GM18526 (cell line): ENCODE measurements around the gene CTU1.

ENCODE experiments used
- POLR2A ChIP-seq: IDR thresholded peaks from 3 replicates; pipeline ENCODE4 v1.6.1; 2011; ENCODE audit not compliant: insufficient read length; ENCODE audit errors: extremely low read depth

The CTU1 gene

GRCh38 chr19:51121257-51121656 is 13.0 kb upstream of the CTU1 start:
- no peak for TF ChIP-seq POLR2A

- no peak for TF ChIP-seq POLR2A
These were observed 12.0 kb upstream of the CTU1 start for GRCh38 chr19:51120160-51120559.

DNA sequence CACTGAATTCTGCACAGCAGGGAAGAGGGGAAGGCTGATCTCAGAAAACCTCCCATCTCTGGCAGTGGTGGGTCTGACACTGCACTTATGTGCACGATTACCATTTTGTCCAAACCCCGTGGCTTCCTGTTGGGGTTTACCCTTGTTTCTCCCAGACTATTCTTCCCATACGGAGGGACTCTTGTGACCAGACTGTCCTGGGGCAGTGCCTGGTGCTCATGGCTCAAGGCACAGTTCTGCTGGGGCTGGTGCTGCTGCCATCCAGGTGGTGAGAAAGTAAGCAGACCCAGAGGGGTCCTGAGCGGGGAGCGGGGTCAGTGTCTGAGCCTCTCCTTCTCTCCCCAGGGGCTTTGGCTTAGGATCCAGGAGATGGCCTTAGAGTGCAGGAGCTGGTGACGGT is 11.4 kb upstream of the CTU1 start:
- TF ChIP-seq POLR2A = no peak

- no peak for TF ChIP-seq POLR2A
These were observed 10.9 kb upstream of the CTU1 start for GRCh38 chr19:51119101-51119500.

- TF ChIP-seq POLR2A = no peak
These were observed 8.6 kb upstream of the CTU1 start for GRCh38 chr19:51116736-51117286.

GRCh38 chr19:51114087-51114729 is 6.0 kb upstream of the CTU1 start:
- no peak for TF ChIP-seq POLR2A

GRCh38 chr19:51111606-51112005 is 3.4 kb upstream of the CTU1 start:
- no peak for TF ChIP-seq POLR2A

DNA sequence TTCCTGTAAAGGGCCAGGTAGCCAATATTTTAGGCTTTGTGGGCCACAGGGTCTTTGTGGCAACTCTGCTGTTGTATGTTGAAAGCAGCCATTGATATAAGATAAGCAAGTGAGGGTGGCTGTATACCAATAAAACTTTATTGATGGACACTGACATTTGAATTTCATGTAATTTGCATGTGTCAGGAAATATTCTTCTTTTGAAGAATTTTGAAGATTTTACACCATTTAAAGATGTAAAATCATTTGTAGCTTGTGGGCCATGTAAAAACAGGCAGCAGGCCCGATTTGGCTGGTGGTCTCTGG is 2.4 kb upstream of the CTU1 start:
- no peak for TF ChIP-seq POLR2A

GRCh38 chr19:51108805-51109146 is 567 bp upstream of the CTU1 start:
- TF ChIP-seq POLR2A = no peak

DNA sequence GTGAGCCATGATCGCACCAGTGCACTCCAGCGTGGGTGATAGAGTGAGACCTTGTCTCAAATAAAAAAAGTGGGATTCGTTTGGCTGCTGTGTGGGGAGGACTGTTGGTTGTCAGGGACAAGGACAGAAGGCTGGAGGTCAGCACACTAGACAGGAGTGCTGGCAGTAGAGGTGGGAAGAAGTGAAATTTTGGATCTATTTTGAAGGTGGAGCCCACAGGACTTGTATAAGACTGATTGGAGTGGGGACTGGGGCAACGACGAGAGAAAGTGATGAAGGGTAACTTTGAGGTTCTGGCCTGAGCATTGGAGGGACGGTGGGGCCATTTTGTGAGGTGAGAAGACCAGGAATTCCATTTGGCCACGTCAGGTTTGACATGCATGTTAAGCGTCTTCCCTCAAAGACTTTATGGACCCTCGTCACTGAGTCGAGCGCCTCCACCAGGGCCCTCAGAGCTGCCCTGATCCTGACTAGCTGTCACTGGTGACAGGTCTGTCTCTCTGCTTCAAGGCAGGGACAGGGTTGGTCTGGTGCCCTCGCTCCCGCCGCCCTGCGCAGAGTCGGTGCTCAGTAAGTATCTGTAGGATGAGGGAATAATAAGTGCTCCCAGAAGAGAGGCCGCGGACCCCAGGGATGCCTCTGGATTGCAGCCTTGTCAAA is 673 bp downstream of the CTU1 start:
- no peak for TF ChIP-seq POLR2A

DNA sequence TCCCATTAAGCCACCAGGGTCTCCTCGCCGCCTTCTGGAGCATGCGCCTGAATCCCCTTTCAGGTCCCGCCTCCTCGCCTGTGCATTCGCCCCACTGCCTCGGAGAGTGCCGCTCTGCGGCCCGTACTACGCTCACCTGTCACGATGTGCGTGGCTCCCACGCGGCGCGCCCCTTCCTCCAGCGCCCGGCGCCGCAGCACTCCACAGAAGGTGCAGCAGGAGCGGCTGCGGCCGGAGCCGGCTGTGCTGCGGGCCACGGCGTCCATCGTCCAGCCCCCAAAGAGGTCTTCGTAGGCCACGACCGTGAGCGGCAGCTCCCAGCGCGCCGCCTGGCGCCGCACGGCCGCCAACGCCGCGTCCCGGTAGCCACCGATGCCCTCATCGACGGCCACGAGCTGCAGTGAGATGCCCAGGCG is 4.3 kb downstream of the CTU1 start:
- no peak for TF ChIP-seq POLR2A

DNA sequence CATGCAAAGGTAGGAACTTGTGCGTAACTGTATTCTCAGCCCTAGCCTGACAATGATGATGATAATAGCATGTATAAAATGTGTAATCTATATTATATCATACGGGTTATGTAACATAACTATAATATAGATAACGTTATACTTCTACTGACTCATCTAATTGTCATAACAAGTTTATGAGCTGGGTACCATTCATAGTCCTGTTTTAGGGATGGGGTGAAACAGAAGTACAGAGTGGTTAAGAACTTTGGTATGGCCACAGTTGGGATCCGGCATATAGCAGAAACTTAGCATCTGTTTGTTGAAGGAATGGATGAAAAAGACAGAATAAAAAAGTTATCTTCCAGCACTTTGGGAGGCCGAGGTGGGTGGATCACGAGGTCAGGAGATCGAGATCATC is 5.2 kb downstream of the CTU1 start:
- no peak for TF ChIP-seq POLR2A

DNA sequence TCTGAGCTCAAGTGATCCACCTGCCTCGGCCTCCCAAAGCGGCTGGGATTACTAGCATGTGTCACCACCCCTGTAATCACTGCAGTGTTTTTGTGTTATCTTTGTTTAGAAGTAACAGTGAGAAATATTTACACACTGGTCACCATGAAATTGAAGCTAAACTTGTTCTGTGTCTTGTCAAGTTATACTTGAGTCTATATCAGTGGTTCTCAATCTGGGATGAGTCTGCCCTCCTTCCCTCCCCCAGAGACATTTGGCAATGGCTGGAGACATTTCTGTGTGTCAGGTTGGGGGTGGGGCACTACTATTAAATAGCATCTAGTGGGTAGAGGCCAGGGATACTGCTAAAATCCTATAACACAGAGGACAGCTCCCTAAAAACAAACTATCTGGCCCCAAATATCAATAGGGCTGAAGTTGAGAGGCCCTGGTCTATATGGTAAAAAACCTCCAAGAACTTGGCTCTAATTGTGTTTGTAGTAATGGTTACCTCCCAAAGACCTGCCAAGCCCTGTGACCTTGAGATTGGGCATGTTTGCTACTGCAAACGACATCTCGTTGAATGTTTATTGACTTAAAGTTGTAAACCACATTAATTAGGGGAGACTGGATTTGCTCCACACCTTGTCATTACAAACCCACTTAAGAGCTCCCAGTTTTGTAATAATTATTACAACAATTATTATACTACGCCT is 6.9 kb downstream of the CTU1 start:
- TF ChIP-seq POLR2A = no peak

GRCh38 chr19:51100601-51101000 is 7.6 kb downstream of the CTU1 start:
- no peak for TF ChIP-seq POLR2A

GRCh38 chr19:51099047-51099382 is 9.2 kb downstream of the CTU1 start:
- no peak for TF ChIP-seq POLR2A

DNA sequence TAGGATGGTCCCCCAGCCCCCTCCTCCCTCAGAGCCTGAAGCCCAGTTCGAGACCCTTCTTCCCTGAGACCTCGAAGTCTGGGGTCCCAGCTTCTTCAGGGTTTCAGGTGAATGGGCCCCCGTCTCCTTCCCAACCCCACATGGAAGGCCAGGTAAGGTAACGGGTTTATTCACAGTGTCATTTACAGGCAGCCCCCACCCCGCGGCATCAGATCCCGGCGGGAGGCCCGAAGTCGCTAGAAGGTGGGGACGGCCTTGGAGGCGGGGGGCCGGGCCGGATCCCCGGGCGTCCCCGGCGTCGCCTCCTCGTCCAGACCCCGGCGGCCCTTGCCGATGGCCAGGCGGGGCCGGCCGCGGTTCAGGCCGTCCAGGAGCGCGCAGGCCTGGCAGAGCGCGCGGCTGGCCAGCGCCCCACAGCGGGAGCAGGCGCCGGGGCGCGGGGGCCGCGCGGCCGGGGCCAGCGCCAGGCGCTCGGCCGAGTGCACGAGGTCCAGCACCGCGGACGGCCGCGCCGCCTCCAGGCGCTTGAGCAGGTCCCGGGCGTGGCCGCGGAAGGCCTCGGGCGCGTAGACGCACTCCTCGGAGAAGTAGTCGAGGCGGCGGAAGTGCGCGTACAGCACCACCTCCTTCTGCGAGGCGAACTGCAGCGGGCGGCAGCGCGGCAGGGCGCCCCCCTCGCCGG is 9.7 kb downstream of the CTU1 start:
- TF ChIP-seq POLR2A = no peak
